ENCODE measurements around the gene MPLKIP. TPM values are rescaled to one million over a fixed set of nuclear protein-coding genes. Genes with fewer than 3 reads are reported as not detected.

Gene MPLKIP
- total RNA-seq, 4 donors from 2014 or later, result 8.7 to 33.0 (median 20.1) TPM

- intact Hi-C loops (cut with DNase I; ENCODE audit: low total_unique reads), result no loop called here
These were observed 35.6 kb downstream of the MPLKIP start for GRCh38 chr7:40098810-40099209.

GRCh38 chr7:40097728-40098127 is 36.7 kb downstream of the MPLKIP start:
- Histone ChIP-seq H3K4me1 (peaks cover 5 to 11% of the 10 kb centered on the region in 2 donors), H3K36me3 (no peaks in the 10 kb centered on the region), H3K27ac (peak overlapping the region in 1 of 2 donors; percentile 57), H3K4me3 (no peak overlapping the region), H3K9me3 (no peaks in the 10 kb centered on the region), H3K27me3 (no peaks in the 10 kb centered on the region)
- intact Hi-C loops (cut with DNase I; ENCODE audit: low total_unique reads), result no loop called here
- no peak for TF ChIP-seq POLR2A (IDR thresholded peaks at IDR 0.05)
- no peak for TF ChIP-seq CTCF (IDR thresholded peaks at IDR 0.05)
- DNase-seq, result no peak

More at GRCh38 chr7:40098810-40099209, 35.6 kb downstream of the MPLKIP start:
- Histone ChIP-seq H3K27ac (peak overlapping the region in 1 of 2 donors; percentile 57), H3K4me1 (peaks cover 5 to 11% of the 10 kb centered on the region in 2 donors), H3K9me3 (no peaks in the 10 kb centered on the region), H3K4me3 (no peak overlapping the region), H3K36me3 (no peaks in the 10 kb centered on the region), H3K27me3 (no peaks in the 10 kb centered on the region)
- TF ChIP-seq CTCF (IDR thresholded peaks at IDR 0.05), result no peak
- no peak for TF ChIP-seq POLR2A (IDR thresholded peaks at IDR 0.05)
- no peak for DNase-seq

GRCh38 chr7:40095695-40096327 is 38.6 kb downstream of the MPLKIP start:
- Histone ChIP-seq H3K36me3 (no peaks in the 10 kb centered on the region), H3K27ac (no peak overlapping the region), H3K27me3 (no peaks in the 10 kb centered on the region), H3K4me3 (no peak overlapping the region), H3K4me1 (peaks cover 5 to 11% of the 10 kb centered on the region in 2 donors), H3K9me3 (no peaks in the 10 kb centered on the region)
- no peak for TF ChIP-seq POLR2A (IDR thresholded peaks at IDR 0.05)
- TF ChIP-seq CTCF (IDR thresholded peaks at IDR 0.05), result no peak
- intact Hi-C loops (cut with DNase I; ENCODE audit: low total_unique reads), result no loop called here
- no peak for DNase-seq

- Histone ChIP-seq H3K27me3 (no peaks in the 10 kb centered on the region), H3K4me3 (no peak overlapping the region), H3K9me3 (no peaks in the 10 kb centered on the region), H3K4me1 (peaks cover 5 to 11% of the 10 kb centered on the region in 2 donors), H3K27ac (no peak overlapping the region), H3K36me3 (no peaks in the 10 kb centered on the region)
- intact Hi-C loops (cut with DNase I; ENCODE audit: low total_unique reads), result no loop called here
- no peak for DNase-seq
- TF ChIP-seq POLR2A (IDR thresholded peaks at IDR 0.05) (no peak), CTCF (IDR thresholded peaks at IDR 0.05) (no peak)
These were observed 39.2 kb downstream of the MPLKIP start for GRCh38 chr7:40095230-40095629.

- H3K9me3 ChIP-seq, result no peaks in the 10 kb centered on the region
- TF ChIP-seq CTCF (IDR thresholded peaks at IDR 0.05) (no peak), POLR2A (IDR thresholded peaks at IDR 0.05) (no peak)
- H3K36me3 ChIP-seq, result no peaks in the 10 kb centered on the region
- no peak overlapping the region for H3K4me3 ChIP-seq
- H3K27ac ChIP-seq, result peak overlapping the region in 1 of 2 donors; percentile 26
- no peaks in the 10 kb centered on the region for H3K27me3 ChIP-seq
- no peak for DNase-seq
- intact Hi-C loops (cut with DNase I; ENCODE audit: low total_unique reads), result no loop called here
- peaks cover 5 to 11% of the 10 kb centered on the region in 2 donors for H3K4me1 ChIP-seq
These were observed 40.6 kb downstream of the MPLKIP start for GRCh38 chr7:40093631-40094350.
